ENCODE measurements around the gene VSX2. TPM values are rescaled to one million over a fixed set of nuclear protein-coding genes. Genes with fewer than 3 reads are reported as not detected.

VSX2 gene
- polyA plus RNA-seq, 1 donor from 2014 or later = not detected

GRCh38 chr14:74219277-74220205 is 19.7 kb upstream of the VSX2 start:
- H3K79me2 ChIP-seq (replicated peaks; ENCODE audit: insufficient read depth, low read length) = no peaks in the 10 kb centered on the region
- no peaks in the 10 kb centered on the region for H3K9me3 ChIP-seq (ENCODE audit: low read length)
- no peaks in the 10 kb centered on the region for H3F3A ChIP-seq (ENCODE audit: insufficient read depth, low read length, poor library complexity, severe bottlenecking)
- TF ChIP-seq POLR2AphosphoS5 (IDR thresholded peaks at IDR 0.05) (no peak), CTCF (IDR thresholded peaks at IDR 0.05; ENCODE audit: poor library complexity, severe bottlenecking) (no peak), EP300 (conservative IDR thresholded peaks at IDR 0.05; ENCODE audit: poor library complexity, severe bottlenecking) (no peak), TAF1 (IDR thresholded peaks at IDR 0.05; ENCODE audit: low read depth) (no peak), RAD21 (conservative IDR thresholded peaks at IDR 0.05) (no peak), REST (IDR thresholded peaks at IDR 0.05; ENCODE audit: borderline replicate concordance) (no peak), SMC3 (conservative IDR thresholded peaks at IDR 0.05; ENCODE audit: poor library complexity) (no peak), EZH2 (IDR thresholded peaks at IDR 0.05; ENCODE audit: borderline replicate concordance, insufficient read depth, low read length, poor library complexity, severe bottlenecking) (no peak), MXI1 (conservative IDR thresholded peaks at IDR 0.05; ENCODE audit: poor library complexity, severe bottlenecking) (no peak)
- no peaks in the 10 kb centered on the region for H4K20me1 ChIP-seq (ENCODE audit: insufficient read depth)
- no peak overlapping the region for H3K27ac ChIP-seq (ENCODE audit: low read length)
- H3K36me3 ChIP-seq (ENCODE audit: insufficient read depth, low read length) = no peaks in the 10 kb centered on the region
- no peaks in the 10 kb centered on the region for H3K27me3 ChIP-seq (ENCODE audit: insufficient read depth, low read depth, low read length)
- H3K9me2 ChIP-seq (ENCODE audit: insufficient read depth, low read length) = no peaks in the 10 kb centered on the region
- no peak overlapping the region for H2AFZ ChIP-seq (ENCODE audit: low read depth, low read length)
- no peak overlapping the region for H3K4me2 ChIP-seq (ENCODE audit: low read length)
- H3K9ac ChIP-seq (ENCODE audit: low read length) = no peak overlapping the region
- no peak overlapping the region for H3K4me3 ChIP-seq (ENCODE audit: low read length)

GRCh38 chr14:74220991-74221390 is 18.3 kb upstream of the VSX2 start:
- TF ChIP-seq TAF1 (IDR thresholded peaks at IDR 0.05; ENCODE audit: low read depth) (no peak), EP300 (conservative IDR thresholded peaks at IDR 0.05; ENCODE audit: poor library complexity, severe bottlenecking) (no peak), EZH2 (IDR thresholded peaks at IDR 0.05; ENCODE audit: borderline replicate concordance, insufficient read depth, low read length, poor library complexity, severe bottlenecking) (no peak), REST (IDR thresholded peaks at IDR 0.05; ENCODE audit: borderline replicate concordance) (no peak), SMC3 (conservative IDR thresholded peaks at IDR 0.05; ENCODE audit: poor library complexity) (no peak), POLR2AphosphoS5 (IDR thresholded peaks at IDR 0.05) (no peak), CTCF (IDR thresholded peaks at IDR 0.05; ENCODE audit: poor library complexity, severe bottlenecking) (no peak), MXI1 (conservative IDR thresholded peaks at IDR 0.05; ENCODE audit: poor library complexity, severe bottlenecking) (no peak), RAD21 (conservative IDR thresholded peaks at IDR 0.05) (no peak)
- no peaks in the 10 kb centered on the region for H3K9me2 ChIP-seq (ENCODE audit: insufficient read depth, low read length)
- H3K4me2 ChIP-seq (ENCODE audit: low read length) = no peak overlapping the region
- H3K27me3 ChIP-seq (ENCODE audit: insufficient read depth, low read depth, low read length) = no peaks in the 10 kb centered on the region
- H3F3A ChIP-seq (ENCODE audit: insufficient read depth, low read length, poor library complexity, severe bottlenecking) = no peaks in the 10 kb centered on the region
- no peaks in the 10 kb centered on the region for H3K79me2 ChIP-seq (replicated peaks; ENCODE audit: insufficient read depth, low read length)
- H3K36me3 ChIP-seq (ENCODE audit: insufficient read depth, low read length) = no peaks in the 10 kb centered on the region
- H3K9me3 ChIP-seq (ENCODE audit: low read length) = no peaks in the 10 kb centered on the region
- H2AFZ ChIP-seq (ENCODE audit: low read depth, low read length) = no peak overlapping the region
- no peak overlapping the region for H3K9ac ChIP-seq (ENCODE audit: low read length)
- H3K27ac ChIP-seq (ENCODE audit: low read length) = no peak overlapping the region
- H4K20me1 ChIP-seq (ENCODE audit: insufficient read depth) = no peaks in the 10 kb centered on the region
- H3K4me3 ChIP-seq (ENCODE audit: low read length) = no peak overlapping the region

All from neural cell (in vitro differentiated cells).